ENCODE results near the gene EVC. TPM values are rescaled to one million over a fixed set of nuclear protein-coding genes. Genes with fewer than 3 reads are reported as not detected.

The EVC gene
- total RNA-seq, 1 experiment from 2014 or later = not detected

DNA sequence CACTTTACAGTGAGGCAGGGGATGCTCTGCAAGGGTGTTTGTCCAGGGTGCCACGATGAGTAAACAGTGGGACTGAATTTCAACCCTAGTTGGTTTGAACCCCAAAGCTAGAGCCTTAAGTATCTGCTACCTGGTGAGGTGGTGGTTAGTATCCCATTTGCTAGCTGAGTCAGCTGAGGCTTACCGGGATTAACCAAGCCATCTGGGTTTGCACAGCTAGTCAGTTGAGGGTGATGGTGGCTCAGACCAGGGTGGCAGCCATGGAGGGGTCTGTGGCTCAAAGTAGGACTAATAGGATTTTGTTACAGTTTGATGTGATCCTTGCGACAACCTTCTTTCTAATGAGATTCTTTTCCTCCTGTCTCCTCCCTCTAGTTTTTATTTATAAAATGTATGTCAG, 1.9 kb downstream of the EVC start:
- TF ChIP-seq, protein P1, sequence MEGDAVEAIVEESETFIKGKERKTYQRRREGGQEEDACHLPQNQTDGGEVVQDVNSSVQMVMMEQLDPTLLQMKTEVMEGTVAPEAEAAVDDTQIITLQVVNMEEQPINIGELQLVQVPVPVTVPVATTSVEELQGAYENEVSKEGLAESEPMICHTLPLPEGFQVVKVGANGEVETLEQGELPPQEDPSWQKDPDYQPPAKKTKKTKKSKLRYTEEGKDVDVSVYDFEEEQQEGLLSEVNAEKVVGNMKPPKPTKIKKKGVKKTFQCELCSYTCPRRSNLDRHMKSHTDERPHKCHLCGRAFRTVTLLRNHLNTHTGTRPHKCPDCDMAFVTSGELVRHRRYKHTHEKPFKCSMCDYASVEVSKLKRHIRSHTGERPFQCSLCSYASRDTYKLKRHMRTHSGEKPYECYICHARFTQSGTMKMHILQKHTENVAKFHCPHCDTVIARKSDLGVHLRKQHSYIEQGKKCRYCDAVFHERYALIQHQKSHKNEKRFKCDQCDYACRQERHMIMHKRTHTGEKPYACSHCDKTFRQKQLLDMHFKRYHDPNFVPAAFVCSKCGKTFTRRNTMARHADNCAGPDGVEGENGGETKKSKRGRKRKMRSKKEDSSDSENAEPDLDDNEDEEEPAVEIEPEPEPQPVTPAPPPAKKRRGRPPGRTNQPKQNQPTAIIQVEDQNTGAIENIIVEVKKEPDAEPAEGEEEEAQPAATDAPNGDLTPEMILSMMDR (IDR thresholded peaks at IDR 0.05; ENCODE audit: insufficient read depth in 1 of 2, low read depth in 1 of 2, low read length in 1 of 2, severe bottlenecking in 1 of 2, unreplicated experiment in 1 of 2) = no peak
- DNase-seq = no peak
- Mint-ChIP-seq H3K27me3 (ENCODE audit: insufficient read depth, unreplicated experiment) (no peaks in the 10 kb centered on the region), H3K27ac (ENCODE audit: unreplicated experiment) (no peak overlapping the region), H3K4me1 (ENCODE audit: low read depth, unreplicated experiment) (no peaks in the 10 kb centered on the region), H3K4me3 (ENCODE audit: unreplicated experiment) (no peak overlapping the region), H3K9me3 (ENCODE audit: unreplicated experiment) (peaks cover 34% of the 10 kb centered on the region), H3K36me3 (ENCODE audit: insufficient read depth, unreplicated experiment) (no peaks in the 10 kb centered on the region)
- intact Hi-C loops (cut with micrococcal nuclease; ENCODE audit: unreplicated experiment) = no loop called here
- H3K9me3 ChIP-seq = 0 out of 2 replicates have a peak, but pooled peaks cover 3% of the 10 kb centered on the region
- H3K4me3 ChIP-seq (ENCODE audit: low read depth, low read length) = no peak overlapping the region
- ChIA-PET POLR2A (no interaction called here), CTCF (interaction anchor here (0.7 kb wide), 1 partner anchor 340 kb away, joined by 5 read pairs; no protein-coding TSS in a partner anchor)
- no peaks in the 10 kb centered on the region for H3K4me1 ChIP-seq
- H3K36me3 ChIP-seq (ENCODE audit: control insufficient read depth, insufficient read depth, low read length) = no peaks in the 10 kb centered on the region
- H3K27me3 ChIP-seq (replicated peaks; ENCODE audit: control insufficient read depth, insufficient read depth, low read length) = no peaks in the 10 kb centered on the region
- BruUV-seq (replicated peaks) = no TSS peak

DNA sequence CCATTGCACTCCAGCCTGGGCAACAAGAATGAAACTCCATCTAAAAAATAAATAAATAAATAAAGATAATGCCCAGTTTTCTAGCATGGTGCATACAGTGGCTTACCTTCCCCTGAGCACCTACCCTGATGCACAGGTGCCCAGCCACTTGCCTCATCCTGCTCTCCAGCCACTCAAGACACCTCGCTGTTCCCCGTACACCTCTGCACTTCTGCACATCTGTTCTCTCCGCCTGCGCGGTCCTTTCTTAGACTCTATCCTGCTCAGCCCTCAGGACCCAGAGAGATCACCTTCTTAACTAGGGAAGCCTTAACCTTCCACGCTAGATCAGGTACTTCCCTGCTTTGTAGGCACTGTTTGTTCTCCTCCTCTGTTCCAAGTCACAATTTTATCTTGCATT, 2.9 kb downstream of the EVC start:
- no TSS peak for BruUV-seq (replicated peaks)
- no peaks in the 10 kb centered on the region for H3K4me1 ChIP-seq
- intact Hi-C loops (cut with micrococcal nuclease; ENCODE audit: unreplicated experiment) = no loop called here

DNA sequence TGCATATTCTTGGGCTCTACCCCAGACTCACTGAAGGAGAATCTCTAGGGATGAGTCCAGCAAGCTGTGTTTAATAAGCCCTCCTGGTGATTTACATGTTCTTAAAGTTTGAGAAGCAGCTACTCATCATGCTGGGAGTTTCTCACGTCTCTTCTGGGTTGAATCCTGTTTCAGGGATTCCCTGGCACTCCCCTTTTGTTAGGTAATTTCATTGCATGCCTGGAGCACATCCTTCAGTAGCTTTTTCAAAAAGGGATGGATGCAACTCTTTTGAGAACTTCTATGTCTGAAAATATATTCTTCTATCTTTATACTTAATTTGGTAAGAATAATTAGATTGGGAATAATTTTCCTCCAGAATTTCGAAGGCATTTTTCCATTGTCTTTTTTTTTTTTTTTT, 4.4 kb downstream of the EVC start:
- Histone ChIP-seq H3K4me3 (ENCODE audit: low read depth, low read length) (no peak overlapping the region), H3K27me3 (replicated peaks; ENCODE audit: control insufficient read depth, insufficient read depth, low read length) (no peaks in the 10 kb centered on the region), H3K4me1 (no peaks in the 10 kb centered on the region), H3K9me3 (0 out of 2 replicates have a peak, but pooled peaks cover 3% of the 10 kb centered on the region), H3K36me3 (ENCODE audit: control insufficient read depth, insufficient read depth, low read length) (no peaks in the 10 kb centered on the region)
- Mint-ChIP-seq H3K36me3 (ENCODE audit: insufficient read depth, unreplicated experiment) (no peaks in the 10 kb centered on the region), H3K4me3 (ENCODE audit: unreplicated experiment) (no peak overlapping the region), H3K27ac (ENCODE audit: unreplicated experiment) (no peak overlapping the region), H3K9me3 (ENCODE audit: unreplicated experiment) (peaks cover 36% of the 10 kb centered on the region), H3K27me3 (ENCODE audit: insufficient read depth, unreplicated experiment) (no peaks in the 10 kb centered on the region), H3K4me1 (ENCODE audit: low read depth, unreplicated experiment) (no peaks in the 10 kb centered on the region)
- ChIA-PET POLR2A (no interaction called here), CTCF (no interaction called here)
- intact Hi-C loops (cut with micrococcal nuclease; ENCODE audit: unreplicated experiment) = no loop called here
- no TSS peak for BruUV-seq (replicated peaks)
- no peak for DNase-seq
- TF ChIP-seq, protein P1 (IDR thresholded peaks at IDR 0.05; ENCODE audit: insufficient read depth in 1 of 2, low read depth in 1 of 2, low read length in 1 of 2, severe bottlenecking in 1 of 2, unreplicated experiment in 1 of 2) = no peak

More for the DNA sequence above, 2.9 kb downstream of the EVC start:
- Mint-ChIP-seq H3K27me3 (ENCODE audit: insufficient read depth, unreplicated experiment) (no peaks in the 10 kb centered on the region), H3K4me1 (ENCODE audit: low read depth, unreplicated experiment) (no peaks in the 10 kb centered on the region), H3K36me3 (ENCODE audit: insufficient read depth, unreplicated experiment) (no peaks in the 10 kb centered on the region), H3K9me3 (ENCODE audit: unreplicated experiment) (peaks cover 36% of the 10 kb centered on the region), H3K4me3 (ENCODE audit: unreplicated experiment) (no peak overlapping the region), H3K27ac (ENCODE audit: unreplicated experiment) (no peak overlapping the region)
- 0 out of 2 replicates have a peak, but pooled peaks cover 3% of the 10 kb centered on the region for H3K9me3 ChIP-seq
- CTCF ChIA-PET = no interaction called here
- H3K27me3 ChIP-seq (replicated peaks; ENCODE audit: control insufficient read depth, insufficient read depth, low read length) = no peaks in the 10 kb centered on the region
- POLR2A ChIA-PET = no interaction called here
- no peaks in the 10 kb centered on the region for H3K36me3 ChIP-seq (ENCODE audit: control insufficient read depth, insufficient read depth, low read length)
- H3K4me3 ChIP-seq (ENCODE audit: low read depth, low read length) = no peak overlapping the region
- TF ChIP-seq, protein P1 (IDR thresholded peaks at IDR 0.05; ENCODE audit: insufficient read depth in 1 of 2, low read depth in 1 of 2, low read length in 1 of 2, severe bottlenecking in 1 of 2, unreplicated experiment in 1 of 2) = no peak
- no peak for DNase-seq

All from Caco-2 (cell line).